AG04449 (cell line): ENCODE results near the gene TSPAN9.

Experiments
- CTCF ChIA-PET: fragments of 350-600 bp; formaldehyde crosslinking; extraction: SDS; loops from one replicate; lab custom pipeline; 2021; ENCODE audit warnings: antibody characterized with exemption; lab: Yijun Ruan, JAX
- POLR2A ChIA-PET: fragments of 400-600, 350-600 bp; formaldehyde crosslinking; extraction: SDS; loops from one replicate; lab custom pipeline; 2020; ENCODE audit warnings: antibody characterized with exemption, inconsistent platforms; lab: Yijun Ruan, JAX
- DNase-seq: peaks from one replicate; pipeline ENCODE4 v3.0.0-alpha.2; 2010; ENCODE audit warnings: low read depth, low spot score
- H3K4me3 ChIP-seq: 2 replicates; pipeline ENCODE4 v1.5.1; 2011; ENCODE audit warnings: low read depth, mild to moderate bottlenecking, control low read depth, low read length
- CTCF ChIP-seq: IDR thresholded peaks from one replicate; pipeline ENCODE4 v1.5.1; 2011; ENCODE audit warnings: mild to moderate bottlenecking, moderate library complexity, low read length, control low read depth, inconsistent platforms; ENCODE audit not compliant: insufficient read depth; ENCODE audit errors: missing control alignments

TSPAN9 gene

GRCh38 chr12:3226264-3226663, 149.1 kb downstream of the TSPAN9 start:
- no peak for TF ChIP-seq CTCF
- DNase-seq: no peak
- POLR2A ChIA-PET: no interaction called here
- CTCF ChIA-PET: interaction anchor here (3.7 kb wide), 1 partner anchor 23 kb away, joined by 19 read pairs; no protein-coding TSS in a partner anchor
- H3K4me3 ChIP-seq: no peak overlapping the region

GRCh38 chr12:3227076-3227975, 150.1 kb downstream of the TSPAN9 start:
- POLR2A ChIA-PET: no interaction called here
- no peak overlapping the region for H3K4me3 ChIP-seq
- no peak for DNase-seq
- CTCF ChIA-PET: interaction anchor here (0.9 to 3.5 kb wide), 5 partner anchors 9 to 110 kb away, joined by 3 to 17 read pairs (median 3); no protein-coding TSS in a partner anchor
- TF ChIP-seq CTCF: no peak

- POLR2A ChIA-PET: no interaction called here
- CTCF ChIA-PET: interaction anchor here (0.9 to 3.5 kb wide), 4 partner anchors 10 to 111 kb away, joined by 3 to 17 read pairs (median 6); no protein-coding TSS in a partner anchor
These were observed 151.4 kb downstream of the TSPAN9 start for GRCh38 chr12:3228552-3228951.

GRCh38 chr12:3229577-3229976, 152.4 kb downstream of the TSPAN9 start:
- ChIA-PET CTCF (interaction anchor here (3.1 to 3.5 kb wide), 2 partner anchors 11 to 27 kb away, joined by 9 to 17 read pairs; no protein-coding TSS in a partner anchor), POLR2A (interaction anchor here (1.1 kb wide), 1 partner anchor 106 kb away, joined by 4 read pairs; no protein-coding TSS in a partner anchor)
- TF ChIP-seq CTCF: no peak
- no peak overlapping the region for H3K4me3 ChIP-seq
- DNase-seq: no peak

More at GRCh38 chr12:3228552-3228951, 151.4 kb downstream of the TSPAN9 start:
- H3K4me3 ChIP-seq: no peak overlapping the region
- TF ChIP-seq CTCF: no peak
- no peak for DNase-seq

- no peak overlapping the region for H3K4me3 ChIP-seq
- CTCF ChIA-PET: no interaction called here
- TF ChIP-seq CTCF: no peak
- no peak for DNase-seq
- POLR2A ChIA-PET: no interaction called here
These were observed 153.7 kb downstream of the TSPAN9 start for GRCh38 chr12:3230758-3231375.
